Activated CD4-positive, alpha-beta T cell treated with anti-CD3 and anti-CD28 coated beads, Interleukin-2, amount 50 U/mL, for 48 hours (primary cell): Measurements from ENCODE around the gene RAP1GAP.

Source experiments
- DNase-seq, 2 experiments: peaks; one replicate each; pipeline ENCODE4 v3.0.0-alpha.2; 2020

RAP1GAP gene

DNA sequence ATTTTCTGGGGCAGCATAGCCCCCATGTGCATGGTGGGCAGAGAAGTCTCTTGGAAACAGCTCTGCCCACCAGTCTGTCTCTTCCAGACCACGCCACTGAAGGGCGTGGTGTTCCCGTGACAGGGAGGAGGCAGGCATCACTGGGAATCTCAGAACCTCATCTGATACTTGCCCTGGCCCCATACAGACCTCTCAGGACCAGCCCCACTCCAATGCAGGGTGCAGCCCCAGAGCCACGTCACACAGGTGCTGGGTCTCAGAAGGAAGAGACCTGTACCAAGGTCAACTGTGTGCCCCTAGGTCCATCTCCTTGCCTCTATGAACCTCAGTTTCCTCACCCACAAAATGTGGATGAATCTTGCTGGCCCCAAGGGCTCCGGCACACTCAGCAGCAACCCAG lies 7.3 kb downstream of the RAP1GAP start:
- DNase-seq = no peak

- DNase-seq = no peak
These were observed 9.2 kb downstream of the RAP1GAP start for GRCh38 chr1:21659924-21660326.

DNA sequence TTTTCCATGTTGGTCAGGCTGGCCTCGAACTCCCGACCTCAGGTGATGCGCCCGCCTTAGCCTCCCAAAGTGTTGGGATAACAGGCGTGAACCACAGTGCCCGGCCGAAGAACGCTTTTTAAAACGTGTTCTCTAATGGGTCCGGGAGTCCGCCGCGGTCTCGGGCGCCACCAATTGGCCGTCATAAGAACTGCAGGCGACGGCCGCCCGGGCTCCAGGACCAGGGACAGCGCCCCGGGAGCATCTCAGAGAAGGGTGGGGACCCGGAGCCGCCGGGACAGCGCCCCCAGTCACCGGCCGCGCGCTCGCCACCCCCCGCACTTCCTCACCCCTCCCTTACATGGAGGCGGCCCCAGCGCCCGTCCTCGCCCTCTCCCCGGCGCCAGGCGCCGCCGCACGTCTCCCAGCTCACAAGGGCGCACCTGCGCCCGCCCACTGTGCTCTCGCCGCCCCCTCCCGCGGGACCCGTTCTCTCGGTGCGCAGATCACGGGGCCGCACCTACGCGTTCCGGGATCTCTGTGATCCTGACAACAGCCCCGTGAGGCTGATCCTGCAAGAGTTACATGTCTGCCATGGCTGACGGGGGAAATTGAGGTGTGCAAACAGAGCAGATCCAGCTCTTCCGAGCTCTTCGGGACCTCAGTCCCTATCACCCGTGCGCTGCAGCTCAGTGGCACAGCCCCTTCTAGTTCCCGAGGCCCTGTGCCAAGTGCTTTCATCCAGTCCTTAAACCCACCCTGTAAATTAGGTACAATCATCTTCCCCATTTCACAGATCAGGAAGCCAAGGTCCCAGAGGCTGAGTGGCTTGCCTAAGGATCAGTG lies 9.8 kb downstream of the RAP1GAP start:
- DNase-seq = peak; percentile 72 to 80

- DNase-seq = no peak
These were observed 11.5 kb downstream of the RAP1GAP start for GRCh38 chr1:21657456-21658190.

DNA sequence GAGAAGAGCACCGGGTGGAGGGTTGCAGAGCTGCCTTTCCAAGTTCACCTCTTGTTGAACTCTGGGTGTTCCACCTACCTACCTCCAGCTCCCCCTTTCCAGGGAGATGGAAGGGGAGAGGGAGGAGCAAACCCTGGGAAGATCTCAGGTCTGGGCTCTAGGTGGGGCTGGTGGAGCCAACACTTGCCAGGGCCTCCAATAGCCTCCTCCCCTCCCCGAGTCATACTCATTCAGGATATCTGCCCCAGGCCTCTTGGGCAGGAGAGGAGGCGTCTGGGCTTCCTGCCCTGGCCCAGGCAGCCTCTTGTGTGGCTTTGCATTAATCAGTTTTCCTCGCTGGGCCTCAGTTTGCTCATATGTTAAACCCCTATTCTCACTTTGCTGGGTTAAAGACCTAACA lies 13.4 kb downstream of the RAP1GAP start:
- DNase-seq = no peak

DNA sequence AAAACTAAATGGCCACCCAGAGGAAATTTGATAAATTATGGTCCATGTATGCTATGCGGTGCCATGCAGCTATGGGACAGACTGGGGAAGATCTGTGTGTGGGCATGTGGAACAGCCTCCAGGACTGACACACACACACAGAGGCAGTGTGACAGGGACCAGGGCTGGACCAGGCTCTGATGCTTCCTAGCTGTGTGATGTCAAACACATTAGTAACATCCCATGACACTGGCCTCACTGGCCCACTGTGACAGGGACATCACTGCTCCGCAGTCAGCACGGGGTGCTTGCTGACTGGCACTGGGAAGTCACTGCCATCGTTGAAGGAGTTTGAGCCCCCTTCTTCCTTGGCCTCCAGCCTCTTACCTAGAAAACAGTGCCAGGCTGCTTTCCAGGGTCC lies 13.9 kb downstream of the RAP1GAP start:
- no peak for DNase-seq

- no peak for DNase-seq
These were observed 14.9 kb downstream of the RAP1GAP start for GRCh38 chr1:21654209-21654608.

- no peak for DNase-seq
These were observed 15.4 kb downstream of the RAP1GAP start for GRCh38 chr1:21653744-21654100.

- DNase-seq = no peak
These were observed 16.0 kb downstream of the RAP1GAP start for GRCh38 chr1:21652937-21653743.

DNA sequence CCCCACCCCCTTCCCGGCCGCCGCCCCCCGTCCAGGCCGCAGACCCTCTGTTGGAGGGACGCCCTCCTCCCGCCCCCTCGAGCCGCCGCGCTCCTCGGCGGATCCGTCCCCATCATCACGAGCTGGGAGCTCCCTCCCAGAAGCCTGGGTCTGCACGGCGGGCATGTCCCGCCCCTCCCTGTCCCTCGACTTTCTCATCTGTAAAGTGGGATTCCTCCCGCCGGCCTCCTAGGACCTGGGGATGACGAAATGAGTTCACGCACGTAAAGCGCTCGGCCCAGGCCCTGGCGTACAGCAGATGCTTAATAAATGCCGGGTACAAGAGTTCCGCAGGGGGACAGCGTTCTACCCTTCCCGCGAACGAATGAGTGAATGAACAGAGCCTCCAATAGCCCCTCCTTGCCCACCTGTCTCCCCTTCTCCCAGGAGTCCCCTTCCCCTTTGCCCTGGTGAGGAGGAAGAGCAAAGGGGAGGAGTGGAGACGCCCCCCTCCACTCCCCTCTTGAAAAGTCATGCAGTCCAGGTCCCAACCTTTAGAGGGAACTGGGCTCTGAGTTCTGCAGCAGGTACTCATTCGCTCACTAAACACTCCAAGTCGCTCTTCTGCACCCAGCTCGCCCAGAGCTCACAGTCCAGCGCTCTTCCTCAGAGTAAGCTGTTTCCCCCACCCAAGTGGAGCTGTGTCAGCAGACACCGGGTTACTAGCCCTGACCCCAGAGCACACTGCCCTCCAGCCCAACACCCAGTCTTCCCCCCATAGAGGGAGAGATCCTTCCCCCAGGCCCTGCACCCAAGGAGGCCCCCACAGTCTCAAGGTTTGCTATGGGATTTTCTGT lies 16.8 kb downstream of the RAP1GAP start:
- DNase-seq = no peak

GRCh38 chr1:21651214-21652042 lies 17.7 kb downstream of the RAP1GAP start:
- DNase-seq = peak; percentile 45 to 50

GRCh38 chr1:21650400-21650799 lies 18.8 kb downstream of the RAP1GAP start:
- no peak for DNase-seq

GRCh38 chr1:21649315-21649714 lies 19.8 kb downstream of the RAP1GAP start:
- no peak for DNase-seq

GRCh38 chr1:21648791-21649190 lies 20.4 kb downstream of the RAP1GAP start:
- DNase-seq = no peak

DNA sequence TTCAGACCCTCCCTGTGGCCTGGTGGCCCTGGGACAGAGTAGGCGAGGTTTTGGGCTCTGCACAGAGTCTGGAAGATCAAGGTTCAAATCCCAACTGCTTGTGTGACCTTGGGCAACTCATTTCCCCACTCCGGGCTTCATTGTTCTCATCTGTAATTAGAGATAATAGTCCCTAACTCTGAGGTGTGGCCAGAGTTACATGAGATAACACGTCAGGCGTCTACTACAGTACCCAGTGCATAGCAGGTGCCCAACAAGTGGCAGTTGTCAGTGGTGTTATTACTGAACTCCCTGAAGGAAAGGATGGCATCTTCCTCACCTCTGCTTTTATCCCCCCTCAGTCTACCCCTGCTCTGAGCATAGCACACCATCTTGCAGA lies 20.8 kb downstream of the RAP1GAP start:
- no peak for DNase-seq

DNA sequence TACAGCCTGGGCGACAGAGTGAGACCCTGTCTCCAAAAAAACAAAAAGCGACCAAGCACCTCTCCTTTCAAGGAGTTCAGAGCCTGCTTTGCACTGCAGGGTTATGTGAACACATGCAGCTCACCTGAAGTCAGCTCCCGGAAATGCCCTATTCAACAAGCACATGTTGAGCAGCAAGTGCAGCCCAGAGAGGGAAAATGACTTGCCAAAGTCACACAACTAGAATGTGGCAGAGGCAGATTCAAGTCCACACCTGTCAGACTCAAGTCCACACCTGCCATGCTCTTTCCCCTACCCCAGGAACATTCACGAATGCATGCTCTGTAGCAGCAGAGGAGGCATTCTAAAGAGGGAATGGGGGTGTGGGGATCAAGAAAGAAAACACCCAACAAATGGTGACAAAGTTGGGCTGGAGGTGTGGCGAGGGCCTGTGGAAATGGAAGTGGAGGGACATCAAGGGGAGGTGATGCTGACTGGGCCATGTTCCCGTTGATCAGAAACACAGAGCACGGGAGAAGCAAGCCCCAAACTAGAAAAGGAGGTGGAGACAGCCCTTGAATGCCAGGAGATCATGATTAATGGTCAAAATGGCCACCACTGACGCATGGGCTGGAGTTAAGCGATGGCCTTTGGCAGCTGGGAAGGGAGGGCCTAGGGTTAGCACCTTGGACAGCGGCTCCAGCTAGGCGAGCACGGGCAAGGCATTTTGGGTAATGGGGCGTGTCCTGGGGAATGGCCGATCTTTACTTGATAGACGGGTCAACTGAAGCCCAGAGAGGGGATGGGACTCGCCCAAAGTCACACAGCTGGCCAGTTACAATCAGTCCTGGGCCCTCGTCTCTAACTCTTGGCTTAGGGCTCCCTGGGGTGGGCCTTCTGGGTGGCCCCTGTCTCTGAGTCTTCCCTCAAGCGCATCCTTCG lies 21.5 kb downstream of the RAP1GAP start:
- peak; percentile 52 to 60 for DNase-seq

- no peak for DNase-seq
These were observed 23.6 kb downstream of the RAP1GAP start for GRCh38 chr1:21645550-21645949.

DNA sequence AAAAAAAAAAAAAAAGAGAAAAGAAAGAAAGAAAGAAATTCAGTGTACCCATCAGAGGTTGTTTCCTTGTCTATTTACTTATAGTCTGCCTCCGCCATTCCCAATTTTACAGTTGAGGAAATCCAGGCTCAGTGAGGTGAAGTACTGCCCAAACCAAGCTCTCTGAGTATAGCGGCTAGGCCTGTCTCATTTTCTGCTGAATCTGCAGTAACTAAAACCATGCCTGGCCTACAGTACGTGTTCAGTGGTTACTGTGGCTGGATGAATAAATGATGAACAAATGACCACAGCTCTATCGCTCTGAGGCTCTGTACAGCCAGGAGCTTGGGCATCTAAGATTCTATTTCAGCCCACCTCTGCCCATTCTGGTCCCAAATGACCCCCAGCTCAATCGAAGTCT lies 24.3 kb downstream of the RAP1GAP start:
- no peak for DNase-seq

GRCh38 chr1:21644348-21644747 lies 24.8 kb downstream of the RAP1GAP start:
- no peak for DNase-seq

DNA sequence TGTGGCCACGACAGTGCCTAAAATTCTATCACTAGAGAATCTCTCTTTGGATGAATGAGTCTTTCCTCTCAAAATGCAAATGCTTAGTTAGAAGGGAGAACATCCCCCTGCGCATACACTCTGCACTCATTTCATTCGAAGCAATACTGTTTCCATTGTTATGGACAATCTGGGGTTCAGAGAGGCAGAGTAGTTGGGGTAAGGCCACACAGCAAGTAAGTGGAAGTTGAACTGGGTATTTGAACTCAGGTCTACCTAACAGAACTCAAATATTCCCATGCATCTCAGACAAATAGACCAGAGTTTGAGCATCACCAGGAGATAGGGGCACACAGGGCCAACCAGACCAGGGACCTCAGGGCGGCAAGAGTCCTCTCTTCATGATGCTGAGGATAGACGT lies 25.5 kb downstream of the RAP1GAP start:
- no peak for DNase-seq
